ENCODE data around the gene NBPF1. TPM values are rescaled to one million over a fixed set of nuclear protein-coding genes. Genes with fewer than 3 reads are reported as not detected.
A peak's percentile ranks its signal among the peaks of the same experiment; 100 is the strongest.

Gene NBPF1
- total and polyA plus RNA-seq, 9 of the 15 experiments (the other 6 are each of a cell fraction or from before 2014, with no cell fraction given), result 5.2 to 42.6 (median 24.1) TPM

- TF ChIP-seq, protein P1, sequence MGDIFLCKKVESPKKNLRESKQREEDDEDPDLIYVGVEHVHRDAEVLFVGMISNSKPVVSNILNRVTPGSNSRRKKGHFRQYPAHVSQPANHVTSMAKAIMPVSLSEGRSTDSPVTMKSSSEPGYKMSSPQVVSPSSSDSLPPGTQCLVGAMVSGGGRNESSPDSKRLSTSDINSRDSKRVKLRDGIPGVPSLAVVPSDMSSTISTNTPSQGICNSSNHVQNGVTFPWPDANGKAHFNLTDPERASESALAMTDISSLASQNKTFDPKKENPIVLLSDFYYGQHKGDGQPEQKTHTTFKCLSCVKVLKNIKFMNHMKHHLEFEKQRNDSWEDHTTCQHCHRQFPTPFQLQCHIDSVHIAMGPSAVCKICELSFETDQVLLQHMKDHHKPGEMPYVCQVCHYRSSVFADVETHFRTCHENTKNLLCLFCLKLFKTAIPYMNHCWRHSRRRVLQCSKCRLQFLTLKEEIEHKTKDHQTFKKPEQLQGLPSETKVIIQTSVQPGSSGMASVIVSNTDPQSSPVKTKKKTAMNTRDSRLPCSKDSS (IDR thresholded peaks at IDR 0.05; ENCODE audit: low read depth, partially characterized antibody), result no peak
- no peak for TF ChIP-seq ATF1 (CRISPR knock-in tag; IDR thresholded peaks at IDR 0.05)
- TF ChIP-seq ATF1 (tag; IDR thresholded peaks at IDR 0.05), result no peak
- 0 out of 2 replicates have a peak, but pooled peaks have one; percentile 60 for TF ChIP-seq TCF15 (CRISPR knock-in tag; IDR thresholded peaks at IDR 0.05)
- TF ChIP-seq KLF1 (tag; IDR thresholded peaks at IDR 0.05), result no peak
- no peak for TF ChIP-seq ZNF507 (tag; conservative IDR thresholded peaks at IDR 0.05)
- no peak for TF ChIP-seq ZNF551 (CRISPR knock-in tag; IDR thresholded peaks at IDR 0.05)
- TF ChIP-seq CGGBP1 (CRISPR knock-in tag; IDR thresholded peaks at IDR 0.05), result peak; percentile 65; the same call in 1 of the 2 replicates
- TF ChIP-seq, protein P2, sequence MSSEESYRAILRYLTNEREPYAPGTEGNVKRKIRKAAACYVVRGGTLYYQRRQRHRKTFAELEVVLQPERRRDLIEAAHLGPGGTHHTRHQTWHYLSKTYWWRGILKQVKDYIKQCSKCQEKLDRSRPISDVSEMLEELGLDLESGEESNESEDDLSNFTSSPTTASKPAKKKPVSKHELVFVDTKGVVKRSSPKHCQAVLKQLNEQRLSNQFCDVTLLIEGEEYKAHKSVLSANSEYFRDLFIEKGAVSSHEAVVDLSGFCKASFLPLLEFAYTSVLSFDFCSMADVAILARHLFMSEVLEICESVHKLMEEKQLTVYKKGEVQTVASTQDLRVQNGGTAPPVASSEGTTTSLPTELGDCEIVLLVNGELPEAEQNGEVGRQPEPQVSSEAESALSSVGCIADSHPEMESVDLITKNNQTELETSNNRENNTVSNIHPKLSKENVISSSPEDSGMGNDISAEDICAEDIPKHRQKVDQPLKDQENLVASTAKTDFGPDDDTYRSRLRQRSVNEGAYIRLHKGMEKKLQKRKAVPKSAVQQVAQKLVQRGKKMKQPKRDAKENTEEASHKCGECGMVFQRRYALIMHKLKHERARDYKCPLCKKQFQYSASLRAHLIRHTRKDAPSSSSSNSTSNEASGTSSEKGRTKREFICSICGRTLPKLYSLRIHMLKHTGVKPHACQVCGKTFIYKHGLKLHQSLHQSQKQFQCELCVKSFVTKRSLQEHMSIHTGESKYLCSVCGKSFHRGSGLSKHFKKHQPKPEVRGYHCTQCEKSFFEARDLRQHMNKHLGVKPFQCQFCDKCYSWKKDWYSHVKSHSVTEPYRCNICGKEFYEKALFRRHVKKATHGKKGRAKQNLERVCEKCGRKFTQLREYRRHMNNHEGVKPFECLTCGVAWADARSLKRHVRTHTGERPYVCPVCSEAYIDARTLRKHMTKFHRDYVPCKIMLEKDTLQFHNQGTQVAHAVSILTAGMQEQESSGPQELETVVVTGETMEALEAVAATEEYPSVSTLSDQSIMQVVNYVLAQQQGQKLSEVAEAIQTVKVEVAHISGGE (CRISPR knock-in tag; IDR thresholded peaks at IDR 0.05), result 0 out of 6 replicates have a peak, but pooled peaks of 1 of the 3 experiments have one; percentile 36
- TF ChIP-seq, protein P3, sequence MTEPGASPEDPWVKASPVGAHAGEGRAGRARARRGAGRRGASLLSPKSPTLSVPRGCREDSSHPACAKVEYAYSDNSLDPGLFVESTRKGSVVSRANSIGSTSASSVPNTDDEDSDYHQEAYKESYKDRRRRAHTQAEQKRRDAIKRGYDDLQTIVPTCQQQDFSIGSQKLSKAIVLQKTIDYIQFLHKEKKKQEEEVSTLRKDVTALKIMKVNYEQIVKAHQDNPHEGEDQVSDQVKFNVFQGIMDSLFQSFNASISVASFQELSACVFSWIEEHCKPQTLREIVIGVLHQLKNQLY (CRISPR knock-in tag; conservative IDR thresholded peaks at IDR 0.05), result 0 out of 4 replicates have a peak, but pooled peaks have one; percentile 27 to 56
- no peak for TF ChIP-seq L3MBTL2 (IDR thresholded peaks at IDR 0.05)
- peak; percentile 85 for TF ChIP-seq RREB1 (CRISPR knock-in tag; IDR thresholded peaks at IDR 0.05)
- TF ChIP-seq ZNF586 (CRISPR knock-in tag; conservative IDR thresholded peaks at IDR 0.05), result no peak
- TF ChIP-seq ZNF584 (CRISPR knock-in tag; IDR thresholded peaks at IDR 0.05; ENCODE audit: low read depth), result no peak
Measured at GRCh38 chr1:16618719-16619118, 5.4 kb upstream of the NBPF1 start (continued).
